GM12878 (cell line): ENCODE measurements around the gene KEL. TPM values are rescaled to one million over a fixed set of nuclear protein-coding genes. Genes with fewer than 3 reads are reported as not detected.

ENCODE experiments used
- ATAC-seq: fragments of 200-7000 bp; cut with Tn5 transposase; 3 replicates; pipeline ENCODE4 v1.9.1; 2020; ENCODE audit warnings: mild to moderate bottlenecking, moderate library complexity
- BruUV-seq: library from RNA; stranded (reverse); fragments of 400-500 nt; replicated peaks from 2 replicates; lab custom pipeline; 2021; lab: Mats Ljungman, UMichigan
- CTCF ChIA-PET: fragments of 300-600 bp; sonication (Branson Sonifier 250); formaldehyde crosslinking; extraction: SDS; loops from one replicate; lab custom pipeline; 2021; ENCODE audit warnings: inconsistent platforms; lab: Yijun Ruan, JAX
- POLR2A ChIA-PET: fragments of 350-600 bp; formaldehyde crosslinking; extraction: SDS; loops from one replicate; lab custom pipeline; 2021; ENCODE audit warnings: inconsistent platforms; lab: Charles Lee
- RAD21 ChIA-PET: fragments of 300-600 bp; sonication (Branson Sonifier 250); formaldehyde crosslinking; loops from one replicate; lab custom pipeline; 2023; ENCODE audit warnings: antibody characterized with exemption; ENCODE audit not compliant: unreplicated experiment; lab: Charles Lee
- SMC1A ChIA-PET: fragments of 300-600 bp; sonication (Branson Sonifier 250); formaldehyde crosslinking; loops from one replicate; lab custom pipeline; 2023; ENCODE audit not compliant: unreplicated experiment, uncharacterized antibody; lab: Charles Lee
- DNase-seq: peaks from one replicate; pipeline ENCODE4 v3.0.0-alpha.2; 2011; ENCODE audit warnings: low read depth, low spot score
- FAIRE-seq: peaks from 3 replicates; lab custom pipeline; 2011; peaks lifted over from hg19 to GRCh38; lab: Jason Lieb, UNC
- H2AFZ ChIP-seq: 2 replicates; pipeline ENCODE4 v1.6.0; 2011; ENCODE audit warnings: low read depth, low read length, control low read depth; ENCODE audit not compliant: control insufficient read depth
- H3K27ac ChIP-seq: 2 replicates; pipeline ENCODE4 v1.5.1; 2011; ENCODE audit warnings: control low read depth; ENCODE audit not compliant: control insufficient read depth, insufficient read depth
- H3K27me3 ChIP-seq, 2 experiments: replicated peaks in 1 of 2; 2 replicates each; pipeline versions ENCODE4 v1.6.0 to v1.6.1; 2011; ENCODE audit warnings: low read length in 1 of 2; ENCODE audit not compliant: control insufficient read depth in 2 of 2, insufficient read depth in 2 of 2
- H3K36me3 ChIP-seq, 2 experiments: 2 replicates each; pipeline ENCODE4 v1.5.1; 2011; ENCODE audit warnings: low read length in 1 of 2; ENCODE audit not compliant: control insufficient read depth in 2 of 2, insufficient read depth in 2 of 2
- H3K4me1 ChIP-seq: 2 replicates; pipeline ENCODE4 v1.6.1; 2011; ENCODE audit warnings: mild to moderate bottlenecking, low read length, moderate library complexity, mixed read lengths; ENCODE audit not compliant: control insufficient read depth, insufficient read depth
- H3K4me2 ChIP-seq: 2 replicates; pipeline ENCODE4 v1.6.0; 2011; ENCODE audit warnings: control low read depth; ENCODE audit not compliant: control insufficient read depth, insufficient read depth
- H3K4me3 ChIP-seq: fragments of 200-600 bp; sonication (generic); 2 replicates; pipeline ENCODE4 v1.5.1; 2016
- H3K79me2 ChIP-seq: 2 replicates; pipeline ENCODE4 v1.6.0; 2011; ENCODE audit warnings: low read length; ENCODE audit not compliant: control insufficient read depth, insufficient read depth
- H3K9ac ChIP-seq: 2 replicates; pipeline ENCODE4 v1.8.0; 2011; ENCODE audit warnings: low read length, control low read depth, mixed read lengths; ENCODE audit not compliant: control insufficient read depth, insufficient read depth
- H3K9me3 ChIP-seq: replicated peaks from 3 replicates; pipeline ENCODE4 v1.5.1; 2011; ENCODE audit warnings: mild to moderate bottlenecking, low read length; ENCODE audit not compliant: control insufficient read depth, insufficient read depth
- H4K20me1 ChIP-seq: 2 replicates; pipeline ENCODE4 v1.6.0; 2011; ENCODE audit not compliant: control insufficient read depth, insufficient read depth
- BCLAF1 ChIP-seq: fragments of 450-650 bp; IDR thresholded peaks from 2 replicates; pipeline ENCODE4 v1.6.1; 2017; ENCODE audit warnings: antibody characterized with exemption, mild to moderate bottlenecking, moderate library complexity
- BMI1 ChIP-seq: fragments of 450-650 bp; IDR thresholded peaks from 2 replicates; pipeline ENCODE4 v1.6.1; 2016; ENCODE audit warnings: mild to moderate bottlenecking, moderate library complexity, borderline replicate concordance
- BRCA1 ChIP-seq: IDR thresholded peaks from 2 replicates; pipeline ENCODE4 v1.6.1; 2011; ENCODE audit warnings: low read depth, low read length, improper control_type of control experiment
- EGR1 ChIP-seq, 2 experiments: IDR thresholded peaks; 1 replicate in 1 of 2; 2 replicates in 1 of 2; pipeline ENCODE4 v1.6.1; 2011 to 2012; ENCODE audit warnings: low read depth in 2 of 2, low read length in 2 of 2, borderline replicate concordance in 1 of 2, mild to moderate bottlenecking in 1 of 2, moderate library complexity in 1 of 2
- ESRRA ChIP-seq: IDR thresholded peaks from 2 replicates; pipeline ENCODE4 v1.6.1; 2012; ENCODE audit warnings: mild to moderate bottlenecking, low read length, improper control_type of control experiment
- GATAD2B ChIP-seq: fragments of 450-650 bp; conservative IDR thresholded peaks from 2 replicates; pipeline ENCODE4 v1.6.1; 2017; ENCODE audit warnings: low read depth, mild to moderate bottlenecking, moderate library complexity
- JUND ChIP-seq: IDR thresholded peaks from 2 replicates; pipeline ENCODE4 v1.6.1; 2012; ENCODE audit warnings: low read depth, mild to moderate bottlenecking, low read length, improper control_type of control experiment, moderate library complexity
- MEF2A ChIP-seq: IDR thresholded peaks from 2 replicates; pipeline ENCODE4 v1.6.1; 2011; ENCODE audit warnings: low read depth, mild to moderate bottlenecking, low read length, moderate library complexity; ENCODE audit not compliant: insufficient read depth
- MTA3 ChIP-seq: IDR thresholded peaks from 2 replicates; pipeline ENCODE4 v1.6.1; 2012; ENCODE audit warnings: low read length, inconsistent platforms, borderline replicate concordance
- NFYA ChIP-seq: IDR thresholded peaks from 2 replicates; pipeline ENCODE4 v1.6.1; 2011; ENCODE audit warnings: low read depth, mild to moderate bottlenecking, low read length, improper control_type of control experiment, borderline replicate concordance
- NR2C2 ChIP-seq: IDR thresholded peaks from 2 replicates; pipeline ENCODE4 v1.6.1; 2011; ENCODE audit warnings: borderline replicate concordance, low read depth; ENCODE audit not compliant: control insufficient read depth, insufficient read length
- PKNOX1 ChIP-seq: fragments of 450-650 bp; IDR thresholded peaks from 2 replicates; pipeline ENCODE4 v1.6.1; 2016; ENCODE audit warnings: mild to moderate bottlenecking
- RAD51 ChIP-seq: fragments of 450-650 bp; IDR thresholded peaks from 2 replicates; pipeline ENCODE4 v1.6.1; 2016; ENCODE audit warnings: moderate library complexity, mild to moderate bottlenecking, inconsistent platforms
- RELA ChIP-seq: fragments of 450-650 bp; IDR thresholded peaks from 2 replicates; pipeline ENCODE4 v1.8.0; 2014; ENCODE audit warnings: borderline replicate concordance; ENCODE audit not compliant: partially characterized antibody
- SREBF2 ChIP-seq: IDR thresholded peaks from 2 replicates; pipeline ENCODE4 v1.6.1; 2012; ENCODE audit warnings: mild to moderate bottlenecking, low read length
- YY1 ChIP-seq: IDR thresholded peaks from 2 replicates; pipeline ENCODE4 v1.6.1; 2011; ENCODE audit warnings: low read depth, mild to moderate bottlenecking, low read length
- in situ Hi-C: fragments of 300-500 bp; cut with MboI; formaldehyde crosslinking; loops from 9 replicates; pipeline ENCODE4 v1.14.3; 2018; ENCODE audit warnings: mixed read lengths
- intact Hi-C: fragments of 100-400 bp; cut with micrococcal nuclease; formaldehyde crosslinking; loops from one replicate; pipeline ENCODE4 v1.14.2; 2022; ENCODE audit not compliant: unreplicated experiment
- polyA plus RNA-seq, 11 experiments: library from polyadenylated mRNA; depleted of rRNA in 4 of 11; unstranded in 6 of 11; stranded (reverse) in 5 of 11; fragments of >200 nt; fragmentation: Nextera tagmentation in 4 of 11; fragmentation: Illumina TruSeq in 1 of 11; extraction: Ambion mirVana in 4 of 11; extraction: Trizol in 1 of 11; gene quantifications; 1 replicate in 1 of 11; 2 replicates in 10 of 11; pipeline versions ENCODE4 v1.2.1 to v1.2.3, GENCODE V29; 2011 to 2016; ENCODE audit warnings: inconsistent platforms in 2 of 11, missing spikeins in 2 of 11, low read depth in 1 of 11
- total RNA-seq, 4 experiments: library from RNA; depleted of rRNA in 3 of 4; stranded (reverse); fragments of >200 nt in 3 of 4; fragmentation: Illumina TruSeq in 1 of 4; extraction: Trizol in 1 of 4; gene quantifications; 2 replicates each; pipeline versions ENCODE4 v1.2.1 to v1.2.3, GENCODE V29; 2013 to 2021

Gene KEL
- total and polyA plus RNA-seq, 10 of the 15 experiments (the other 5 are each of a cell fraction or from before 2014, with no cell fraction given), result 0.10 to 0.73 (median 0.23) TPM; not detected in 2

GRCh38 chr7:143000648-143001047 is 38.5 kb upstream of the KEL start (continued):
- no peak for TF ChIP-seq NR2C2

- no peak for FAIRE-seq
- no peaks in the 10 kb centered on the region for H3K27me3 ChIP-seq
- DNase-seq, result no peak
- CTCF ChIA-PET, result interaction anchor here (0.7 to 19.2 kb wide), 12 partner anchors 9 to 465 kb away, joined by 3 to 434 read pairs (median 4); partner anchors contain the start of gene TAS2R40
- no peak overlapping the region for H2AFZ ChIP-seq
- no peak overlapping the region for H3K27ac ChIP-seq
- no peaks in the 10 kb centered on the region; the same call in 2 of the 3 replicates for H3K9me3 ChIP-seq
- TF ChIP-seq GATAD2B, result no peak
- no peak for TF ChIP-seq EGR1 (IDR thresholded peaks at IDR 0.05; ENCODE audit: borderline replicate concordance in 1 of 2, low read depth in 2 of 2, low read length in 2 of 2)
- no peak for TF ChIP-seq SREBF2
- TF ChIP-seq RAD51, result no peak
- TF ChIP-seq BRCA1, result no peak
- no peak for TF ChIP-seq MEF2A
- TF ChIP-seq PKNOX1, result no peak
- TF ChIP-seq BCLAF1, result no peak
- no peak for TF ChIP-seq ESRRA
- TF ChIP-seq NFYA, result no peak
- TF ChIP-seq RELA, result no peak
- no peak for TF ChIP-seq BMI1
- no peak for TF ChIP-seq MTA3
- TF ChIP-seq YY1, result no peak
- no peak for TF ChIP-seq JUND
- TF ChIP-seq, all 136 proteins: peak for 0
- Histone ChIP-seq H3K4me3 (no peak overlapping the region), H4K20me1 (no peaks in the 10 kb centered on the region), H3K4me1 (no peaks in the 10 kb centered on the region), H3K4me2 (no peak overlapping the region), H3K9ac (no peak overlapping the region), H3K36me3 (no peaks in the 10 kb centered on the region), H3K79me2 (no peaks in the 10 kb centered on the region)
- ATAC-seq, result no peak
- intact Hi-C loops, result loop anchor here (10.0 kb wide), 2 partner anchors 395 to 415 kb away; no protein-coding TSS in a partner anchor
- ChIA-PET POLR2A (no interaction called here), SMC1A (interaction anchor here (0.6 to 11.6 kb wide), 5 partner anchors 15 to 348 kb away, joined by 3 to 191 read pairs (median 4); no protein-coding TSS in a partner anchor), RAD21 (interaction anchor here (1.2 to 2.2 kb wide), 2 partner anchors 127 to 215 kb away, joined by 4 to 11 read pairs; no protein-coding TSS in a partner anchor)
- in situ Hi-C loops, result loop anchor here (5.0 kb wide), 2 partner anchors 127 to 372 kb away; no protein-coding TSS in a partner anchor
- BruUV-seq, result no TSS peak
Observed at GRCh38 chr7:142999793-143000192, 37.6 kb upstream of the KEL start.
